Type B pancreatic cell (in vitro differentiated cells): Measurements from ENCODE around the gene SPATA31D3. TPM values are rescaled to one million over a fixed set of nuclear protein-coding genes. Genes with fewer than 3 reads are reported as not detected.
"Not testable (repeated sequence)": the region's sequence is repeated elsewhere in the genome, so short reads cannot be mapped to it uniquely, and the experiment has no call there.

Source experiments
- DNase-seq: peaks from one replicate; pipeline ENCODE4 v3.0.0; 2021; ENCODE audit warnings: mixed read lengths; ENCODE audit not compliant: unreplicated experiment; ENCODE audit errors: extremely low spot score
- H3K27ac Mint-ChIP-seq: 2 replicates; pipeline ENCODE4 v1.8.0; 2021; ENCODE audit warnings: mild to moderate bottlenecking, mixed read lengths
- H3K27me3 Mint-ChIP-seq: 2 replicates; pipeline ENCODE4 v1.8.0; 2021; ENCODE audit warnings: mixed read lengths
- H3K36me3 Mint-ChIP-seq: 2 replicates; pipeline ENCODE4 v1.8.0; 2021; ENCODE audit warnings: mixed read lengths
- H3K4me1 Mint-ChIP-seq: one replicate; pipeline ENCODE4 v1.8.0; 2021; ENCODE audit warnings: mixed read lengths; ENCODE audit not compliant: unreplicated experiment
- H3K4me3 Mint-ChIP-seq: 2 replicates; pipeline ENCODE4 v1.8.0; 2021; ENCODE audit warnings: mild to moderate bottlenecking, mixed read lengths
- H3K9me3 Mint-ChIP-seq: 2 replicates; pipeline ENCODE4 v1.8.0; 2021; ENCODE audit warnings: mixed read lengths
- total RNA-seq: library from RNA; stranded (reverse); gene quantifications from 2 replicates; pipeline ENCODE4 v1.2.1, GENCODE V29; 2021; ENCODE audit warnings: low replicate concordance
- TF ChIP-seq, protein P1 (sequence below): fragments of 200-600 bp; sonication (generic); conservative IDR thresholded peaks from 2 replicates; pipeline ENCODE4 v1.5.0; 2021; ENCODE audit warnings: antibody characterized with exemption, mild to moderate bottlenecking

Gene SPATA31D3
- total RNA-seq, 1 donor from 2014 or later, result not detected

DNA sequence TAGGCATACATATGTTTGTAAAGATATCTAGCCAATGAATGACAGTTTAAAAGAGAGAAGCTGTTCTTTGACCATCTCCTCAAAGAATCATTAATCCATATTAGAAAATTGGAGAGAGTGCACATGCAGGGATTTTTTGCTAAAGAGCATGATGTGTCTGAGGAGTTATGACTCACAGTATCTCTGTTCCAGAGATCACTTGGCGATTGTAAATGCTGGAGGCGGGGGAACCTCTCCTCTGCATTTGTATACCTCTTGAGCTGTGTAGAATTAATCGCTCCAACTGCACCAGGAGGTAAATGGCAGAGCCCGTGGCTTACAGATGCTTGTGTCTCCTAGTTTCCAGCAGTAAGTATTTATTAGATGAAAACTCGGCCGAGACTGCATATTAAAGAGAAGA is 41.6 kb downstream of the SPATA31D3 start:
- Mint-ChIP-seq H3K36me3 (no peaks in the 10 kb centered on the region), H3K27me3 (no peaks in the 10 kb centered on the region), H3K4me3 (no peak overlapping the region), H3K9me3 (no peaks in the 10 kb centered on the region), H3K27ac (no peak overlapping the region), H3K4me1 (peaks cover 4% of the 10 kb centered on the region)
- DNase-seq, result no peak
- TF ChIP-seq, protein P1, sequence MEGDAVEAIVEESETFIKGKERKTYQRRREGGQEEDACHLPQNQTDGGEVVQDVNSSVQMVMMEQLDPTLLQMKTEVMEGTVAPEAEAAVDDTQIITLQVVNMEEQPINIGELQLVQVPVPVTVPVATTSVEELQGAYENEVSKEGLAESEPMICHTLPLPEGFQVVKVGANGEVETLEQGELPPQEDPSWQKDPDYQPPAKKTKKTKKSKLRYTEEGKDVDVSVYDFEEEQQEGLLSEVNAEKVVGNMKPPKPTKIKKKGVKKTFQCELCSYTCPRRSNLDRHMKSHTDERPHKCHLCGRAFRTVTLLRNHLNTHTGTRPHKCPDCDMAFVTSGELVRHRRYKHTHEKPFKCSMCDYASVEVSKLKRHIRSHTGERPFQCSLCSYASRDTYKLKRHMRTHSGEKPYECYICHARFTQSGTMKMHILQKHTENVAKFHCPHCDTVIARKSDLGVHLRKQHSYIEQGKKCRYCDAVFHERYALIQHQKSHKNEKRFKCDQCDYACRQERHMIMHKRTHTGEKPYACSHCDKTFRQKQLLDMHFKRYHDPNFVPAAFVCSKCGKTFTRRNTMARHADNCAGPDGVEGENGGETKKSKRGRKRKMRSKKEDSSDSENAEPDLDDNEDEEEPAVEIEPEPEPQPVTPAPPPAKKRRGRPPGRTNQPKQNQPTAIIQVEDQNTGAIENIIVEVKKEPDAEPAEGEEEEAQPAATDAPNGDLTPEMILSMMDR, result no peak

DNA sequence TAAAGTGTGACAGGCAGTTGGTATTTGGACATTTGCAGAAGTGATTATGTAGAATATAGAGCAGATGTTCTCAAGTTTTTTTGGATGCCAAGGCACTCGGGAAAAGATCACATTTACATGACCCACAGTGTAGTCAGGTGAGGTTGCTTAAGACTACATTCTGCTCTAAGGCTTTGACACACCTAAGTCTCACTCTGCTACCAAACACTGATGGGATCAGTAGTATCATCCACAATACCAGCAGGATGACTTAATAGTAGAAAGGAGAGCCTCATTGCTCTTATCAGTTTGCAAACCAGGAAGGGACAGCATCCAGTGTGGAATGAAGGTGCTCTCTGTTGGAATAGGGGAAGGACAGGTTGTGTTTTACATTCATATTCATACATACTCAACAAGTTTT is 42.8 kb downstream of the SPATA31D3 start:
- no peak overlapping the region for H3K4me3 Mint-ChIP-seq
- no peak for DNase-seq
- H3K27ac Mint-ChIP-seq, result no peak overlapping the region
- H3K4me1 Mint-ChIP-seq, result no peaks in the 10 kb centered on the region
- H3K36me3 Mint-ChIP-seq, result no peaks in the 10 kb centered on the region
- peaks cover 4% of the 10 kb centered on the region for H3K9me3 Mint-ChIP-seq
- TF ChIP-seq, protein P1, result no peak
- no peaks in the 10 kb centered on the region for H3K27me3 Mint-ChIP-seq

DNA sequence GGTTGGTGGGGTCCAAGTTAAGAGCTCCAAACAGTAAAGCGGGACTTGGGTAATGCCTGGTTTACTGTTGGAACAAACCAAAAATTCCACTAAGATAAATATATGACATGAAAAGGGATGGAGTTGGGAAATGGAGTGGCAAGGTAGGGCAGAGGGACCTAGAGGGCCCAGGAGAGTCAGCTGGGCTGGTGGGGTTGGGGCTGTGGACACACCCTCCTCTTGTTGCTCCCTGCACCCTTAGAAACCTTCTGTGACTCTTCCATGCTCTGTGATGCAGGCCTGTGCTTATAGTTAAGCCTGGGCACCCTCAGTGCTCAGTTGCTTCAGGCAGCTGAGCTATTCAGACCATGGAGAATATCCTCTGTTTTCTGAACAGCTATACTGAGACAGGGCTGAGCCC is 45.2 kb downstream of the SPATA31D3 start, which contains the start of gene SPATA31D1:
Gene SPATA31D1 (plus strand): TSS at position 301 of the 400 bp plus-strand sequence. CDS start 47 bp downstream, at position 348.
- H3K36me3 Mint-ChIP-seq, H3K27me3 Mint-ChIP-seq, DNase-seq, H3K4me1 Mint-ChIP-seq, H3K4me3 Mint-ChIP-seq, H3K9me3 Mint-ChIP-seq, H3K27ac Mint-ChIP-seq: not testable (repeated sequence)

DNA sequence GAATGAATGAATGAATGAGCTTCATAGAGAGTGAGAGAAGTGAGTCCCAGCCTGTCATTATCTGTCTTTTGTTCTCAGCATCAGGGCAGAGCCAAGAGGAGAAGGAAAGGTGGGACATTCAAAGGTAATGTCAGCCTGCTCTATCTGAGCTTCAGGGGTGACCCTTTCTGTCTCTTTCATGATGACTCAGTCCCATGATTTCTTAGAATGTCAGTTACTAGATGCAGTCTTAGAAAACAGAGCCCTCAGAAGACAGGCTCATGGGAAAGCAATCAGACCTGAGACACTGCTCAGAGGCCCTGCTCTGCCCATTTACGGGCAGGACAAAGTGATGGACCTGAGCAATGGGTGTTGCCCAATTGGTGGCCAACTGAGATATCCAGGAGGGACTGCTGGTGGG is 46.4 kb downstream of the SPATA31D3 start:
- Mint-ChIP-seq H3K27ac (no peak overlapping the region), H3K4me3 (no peak overlapping the region), H3K27me3 (peaks cover 16% of the 10 kb centered on the region), H3K36me3 (no peaks in the 10 kb centered on the region), H3K9me3 (peaks cover 9% of the 10 kb centered on the region), H3K4me1 (no peaks in the 10 kb centered on the region)
- TF ChIP-seq, protein P1, result no peak
- DNase-seq, result no peak

DNA sequence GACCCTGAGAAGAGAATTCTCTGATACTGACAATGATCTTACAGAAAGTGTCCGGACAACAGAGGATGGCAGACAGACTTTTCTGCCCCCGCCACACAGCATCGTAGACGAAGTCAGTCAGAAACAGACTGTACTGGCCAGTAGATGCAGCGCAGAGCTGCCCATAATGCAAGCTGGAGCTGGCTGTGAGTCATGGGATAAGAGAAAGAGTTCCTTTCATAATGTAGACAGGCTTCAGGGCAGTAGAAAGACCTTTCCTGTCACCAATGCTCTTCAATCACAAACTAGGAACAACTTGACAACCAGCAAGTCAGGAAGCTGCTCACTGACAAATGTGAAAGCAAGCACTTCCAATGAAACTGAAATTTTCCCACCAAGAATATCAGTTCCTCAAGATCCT is 50.4 kb downstream of the SPATA31D3 start:
- no peak for DNase-seq
- no peaks in the 10 kb centered on the region for H3K4me1 Mint-ChIP-seq
- H3K27me3 Mint-ChIP-seq, result peaks cover 24% of the 10 kb centered on the region
- peaks cover 9% of the 10 kb centered on the region for H3K9me3 Mint-ChIP-seq
- no peak overlapping the region for H3K27ac Mint-ChIP-seq
- no peak overlapping the region for H3K4me3 Mint-ChIP-seq
- H3K36me3 Mint-ChIP-seq, result no peaks in the 10 kb centered on the region
- TF ChIP-seq, protein P1, result no peak

Other genes starting within 250 kb of the SPATA31D3 start
- gene SPATA31D4, start 15.1 kb upstream of the SPATA31D3 start, total RNA-seq, result not detected in 2 replicates
- gene SPATA31D1, start 45.3 kb downstream of the SPATA31D3 start, total RNA-seq, result not detected in 2 replicates